Hepatocyte (in vitro differentiated cells): Measurements from ENCODE around the gene MAP2K2. TPM values are rescaled to one million over a fixed set of nuclear protein-coding genes. Genes with fewer than 3 reads are reported as not detected.

ENCODE experiments used
- DNase-seq: peaks from one replicate; pipeline ENCODE4 v3.0.0-alpha.2; 2016; ENCODE audit warnings: low spot score
- H2AFZ ChIP-seq: fragments of 200-600 bp; sonication (generic); 2 replicates; pipeline ENCODE4 v1.6.0; 2016; ENCODE audit warnings: antibody characterized with exemption, mild to moderate bottlenecking
- H3K27ac ChIP-seq: fragments of 200-600 bp; sonication (generic); 2 replicates; pipeline ENCODE4 v1.5.1; 2016; ENCODE audit warnings: mild to moderate bottlenecking
- H3K27me3 ChIP-seq: fragments of 200-600 bp; sonication (generic); 2 replicates; pipeline ENCODE4 v1.6.1; 2016
- H3K36me3 ChIP-seq: fragments of 200-600 bp; sonication (generic); replicated peaks from 2 replicates; pipeline ENCODE4 v1.5.1; 2016; ENCODE audit warnings: low read depth; ENCODE audit not compliant: insufficient read depth
- H3K4me1 ChIP-seq: fragments of 200-600 bp; sonication (generic); 2 replicates; pipeline ENCODE4 v1.5.1; 2016; ENCODE audit warnings: mild to moderate bottlenecking, moderate library complexity; ENCODE audit not compliant: insufficient read depth
- H3K4me2 ChIP-seq: fragments of 200-600 bp; sonication (generic); 2 replicates; pipeline ENCODE4 v1.6.0; 2016
- H3K4me3 ChIP-seq: fragments of 200-600 bp; sonication (generic); 2 replicates; pipeline ENCODE4 v1.5.1; 2016; ENCODE audit warnings: mild to moderate bottlenecking
- H3K79me2 ChIP-seq: fragments of 200-600 bp; sonication (generic); 2 replicates; pipeline ENCODE4 v1.6.0; 2017; ENCODE audit warnings: mild to moderate bottlenecking
- H3K9me2 ChIP-seq: fragments of 200-600 bp; sonication (generic); replicated peaks from 2 replicates; pipeline ENCODE4 v1.6.0; 2017; ENCODE audit warnings: mild to moderate bottlenecking; ENCODE audit not compliant: insufficient read depth
- H3K9me3 ChIP-seq: fragments of 200-600 bp; sonication (generic); 2 replicates; pipeline ENCODE4 v1.5.1; 2016; ENCODE audit warnings: low read depth, mild to moderate bottlenecking
- H4K20me1 ChIP-seq: fragments of 200-600 bp; sonication (generic); 2 replicates; pipeline ENCODE4 v1.6.0; 2016; ENCODE audit warnings: mild to moderate bottlenecking; ENCODE audit not compliant: insufficient read depth, poor library complexity, severe bottlenecking
- EZH2 ChIP-seq: fragments of 200-600 bp; sonication (generic); IDR thresholded peaks from 2 replicates; pipeline ENCODE4 v1.6.1; 2016; ENCODE audit warnings: antibody characterized with exemption, mild to moderate bottlenecking, borderline replicate concordance
- EZH2phosphoT487 ChIP-seq: fragments of 200-600 bp; sonication (generic); IDR thresholded peaks from one replicate; pipeline ENCODE4 v1.6.1; 2018; ENCODE audit warnings: antibody characterized with exemption, mild to moderate bottlenecking, low read depth, moderate library complexity; ENCODE audit not compliant: unreplicated experiment, severe bottlenecking
- WGBS: methylation state at CpG from one replicate; pipeline ENCODE4 v1.1.6; 2016; ENCODE audit warnings: low lambda C conversion rate; ENCODE audit errors: missing lambda C conversion rate; 5-methylcytosine and 5-hydroxymethylcytosine counted together
- polyA plus RNA-seq: library from polyadenylated mRNA; unstranded; fragments of >200 nt; fragmentation: Nextera tagmentation; extraction: Ambion mirVana; gene quantifications from 2 replicates; pipeline ENCODE4 v1.2.1, GENCODE V29; 2016
- total RNA-seq: library from RNA; depleted of rRNA; stranded (reverse); fragments of >200 nt; gene quantifications from 2 replicates; pipeline ENCODE4 v1.2.3, GENCODE V29; 2014
- TF ChIP-seq, protein P1 (sequence below): fragments of 200-600 bp; sonication (generic); IDR thresholded peaks from 2 replicates; pipeline ENCODE4 v1.5.1; 2016; ENCODE audit warnings: antibody characterized with exemption, mild to moderate bottlenecking; ENCODE audit not compliant: poor library complexity

MAP2K2 gene
- total and polyA plus RNA-seq, 2 experiments from 2014 or later, result 135 to 188 TPM

- WGBS, result 90% methylated on average over 27 of the region's 27 CpGs
These were observed 8.7 kb downstream of the MAP2K2 start for GRCh38 chr19:4115050-4115817.

DNA sequence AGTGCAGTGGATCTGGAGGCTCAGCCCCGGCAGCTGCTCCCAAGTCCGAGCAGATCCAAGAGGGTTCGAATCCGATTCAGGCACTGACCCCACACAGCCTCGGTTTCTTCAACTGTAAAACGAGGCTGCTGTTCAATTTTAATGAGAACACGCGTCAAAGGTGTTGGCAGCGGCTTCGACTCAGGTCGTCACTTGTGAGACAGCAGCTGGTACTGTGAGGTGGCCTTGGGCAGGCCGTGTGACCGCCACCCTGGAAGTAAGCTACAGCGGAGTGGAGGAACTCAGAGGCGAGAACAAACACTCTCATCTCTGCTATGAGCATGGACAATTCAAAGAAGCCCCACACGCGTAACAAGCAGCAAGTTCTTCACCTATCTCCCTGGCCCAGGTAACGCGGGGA lies 9.7 kb downstream of the MAP2K2 start:
- H3K36me3 ChIP-seq, result no peaks in the 10 kb centered on the region
- WGBS, result 93% methylated on average over 19 of the region's 19 CpGs
- peaks cover 17% of the 10 kb centered on the region for H3K79me2 ChIP-seq

More at GRCh38 chr19:4115050-4115817, 8.7 kb downstream of the MAP2K2 start:
- no peak for DNase-seq
- Histone ChIP-seq H3K36me3 (no peaks in the 10 kb centered on the region), H3K9me2 (no peaks in the 10 kb centered on the region), H3K4me3 (no peak overlapping the region), H3K27ac (no peak overlapping the region), H3K79me2 (peaks cover 27% of the 10 kb centered on the region), H3K9me3 (no peaks in the 10 kb centered on the region), H2AFZ (no peak overlapping the region), H3K27me3 (no peaks in the 10 kb centered on the region), H4K20me1 (peaks cover 20% of the 10 kb centered on the region), H3K4me1 (no peaks in the 10 kb centered on the region), H3K4me2 (no peak overlapping the region)
- TF ChIP-seq EZH2phosphoT487 (no peak), EZH2 (no peak)
- TF ChIP-seq, protein P1, sequence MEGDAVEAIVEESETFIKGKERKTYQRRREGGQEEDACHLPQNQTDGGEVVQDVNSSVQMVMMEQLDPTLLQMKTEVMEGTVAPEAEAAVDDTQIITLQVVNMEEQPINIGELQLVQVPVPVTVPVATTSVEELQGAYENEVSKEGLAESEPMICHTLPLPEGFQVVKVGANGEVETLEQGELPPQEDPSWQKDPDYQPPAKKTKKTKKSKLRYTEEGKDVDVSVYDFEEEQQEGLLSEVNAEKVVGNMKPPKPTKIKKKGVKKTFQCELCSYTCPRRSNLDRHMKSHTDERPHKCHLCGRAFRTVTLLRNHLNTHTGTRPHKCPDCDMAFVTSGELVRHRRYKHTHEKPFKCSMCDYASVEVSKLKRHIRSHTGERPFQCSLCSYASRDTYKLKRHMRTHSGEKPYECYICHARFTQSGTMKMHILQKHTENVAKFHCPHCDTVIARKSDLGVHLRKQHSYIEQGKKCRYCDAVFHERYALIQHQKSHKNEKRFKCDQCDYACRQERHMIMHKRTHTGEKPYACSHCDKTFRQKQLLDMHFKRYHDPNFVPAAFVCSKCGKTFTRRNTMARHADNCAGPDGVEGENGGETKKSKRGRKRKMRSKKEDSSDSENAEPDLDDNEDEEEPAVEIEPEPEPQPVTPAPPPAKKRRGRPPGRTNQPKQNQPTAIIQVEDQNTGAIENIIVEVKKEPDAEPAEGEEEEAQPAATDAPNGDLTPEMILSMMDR, result no peak

DNA sequence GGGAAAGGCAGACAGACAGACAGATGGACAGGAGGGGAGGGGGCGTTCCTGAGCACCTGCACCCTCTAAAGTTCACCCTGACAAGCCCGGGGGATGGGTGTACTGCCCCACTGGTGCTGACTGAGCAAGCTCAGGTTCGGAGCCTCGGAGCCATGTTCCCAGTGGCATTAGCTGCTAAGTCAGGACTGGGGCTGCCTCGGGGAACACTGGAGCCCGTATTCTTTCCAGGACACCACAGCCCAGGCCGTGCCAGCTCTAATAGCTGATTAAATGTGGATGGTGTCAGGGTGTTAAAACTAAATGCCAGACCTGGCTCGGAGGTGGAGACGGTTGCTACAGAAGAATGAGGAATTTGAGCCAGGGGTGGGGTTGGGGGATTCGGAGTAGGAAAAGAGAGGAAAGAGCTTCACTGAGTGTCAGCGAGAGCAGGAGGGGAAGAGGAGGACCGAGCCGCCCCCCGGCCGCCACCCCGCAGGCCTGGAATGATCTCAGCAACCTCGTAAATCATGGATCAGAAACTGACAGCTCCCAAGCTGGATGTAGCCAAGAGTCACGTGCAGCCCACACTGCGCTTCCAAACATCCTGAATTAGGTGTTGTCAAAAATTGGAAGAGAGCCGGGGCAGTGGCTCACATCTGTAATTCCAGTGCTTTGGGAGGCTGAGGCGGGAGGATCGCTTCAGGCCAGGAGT lies 10.4 kb downstream of the MAP2K2 start:
- Histone ChIP-seq H3K9me3 (no peaks in the 10 kb centered on the region), H2AFZ (no peak overlapping the region), H4K20me1 (peaks cover 5% of the 10 kb centered on the region), H3K4me3 (no peak overlapping the region), H3K9me2 (no peaks in the 10 kb centered on the region), H3K27ac (no peak overlapping the region), H3K4me2 (no peak overlapping the region), H3K79me2 (peaks cover 11% of the 10 kb centered on the region), H3K4me1 (no peaks in the 10 kb centered on the region), H3K27me3 (no peaks in the 10 kb centered on the region), H3K36me3 (no peaks in the 10 kb centered on the region)
- WGBS, result 84% methylated on average over 22 of the region's 22 CpGs
- TF ChIP-seq EZH2, result no peak
- no peak for TF ChIP-seq EZH2phosphoT487
- TF ChIP-seq, protein P1, result no peak
- DNase-seq, result no peak

More for the DNA sequence above, 9.7 kb downstream of the MAP2K2 start:
- Histone ChIP-seq H3K4me2 (no peak overlapping the region), H2AFZ (no peak overlapping the region), H3K4me1 (no peaks in the 10 kb centered on the region), H4K20me1 (peaks cover 12% of the 10 kb centered on the region), H3K9me2 (no peaks in the 10 kb centered on the region), H3K27me3 (no peaks in the 10 kb centered on the region), H3K9me3 (no peaks in the 10 kb centered on the region), H3K4me3 (no peak overlapping the region), H3K27ac (no peak overlapping the region)
- TF ChIP-seq EZH2phosphoT487, result no peak
- TF ChIP-seq, protein P1, result no peak
- no peak for TF ChIP-seq EZH2
- no peak for DNase-seq
